ENCODE data around the gene NRF1. TPM values are rescaled to one million over a fixed set of nuclear protein-coding genes. Genes with fewer than 3 reads are reported as not detected.

Gene NRF1
- total RNA-seq, 3 donors from 2014 or later: 13.3 to 21.8 (median 17.4) TPM

- ATAC-seq (no peak), DNase-seq (no peak)
- no peaks in the 10 kb centered on the region for H3K4me1 ChIP-seq (ENCODE audit: low read depth)
- TF ChIP-seq CTCF (IDR thresholded peaks at IDR 0.05): no peak
- intact Hi-C loops (cut with DNase I, micrococcal nuclease): no loop called here
- no peak overlapping the region for H3K4me3 ChIP-seq
- peaks cover 2% of the 10 kb centered on the region for H3K36me3 ChIP-seq (ENCODE audit: low read depth)
- H3K9me3 ChIP-seq: no peaks in the 10 kb centered on the region
These were observed 73.3 kb downstream of the NRF1 start for GRCh38 chr7:129684777-129685176.

DNA sequence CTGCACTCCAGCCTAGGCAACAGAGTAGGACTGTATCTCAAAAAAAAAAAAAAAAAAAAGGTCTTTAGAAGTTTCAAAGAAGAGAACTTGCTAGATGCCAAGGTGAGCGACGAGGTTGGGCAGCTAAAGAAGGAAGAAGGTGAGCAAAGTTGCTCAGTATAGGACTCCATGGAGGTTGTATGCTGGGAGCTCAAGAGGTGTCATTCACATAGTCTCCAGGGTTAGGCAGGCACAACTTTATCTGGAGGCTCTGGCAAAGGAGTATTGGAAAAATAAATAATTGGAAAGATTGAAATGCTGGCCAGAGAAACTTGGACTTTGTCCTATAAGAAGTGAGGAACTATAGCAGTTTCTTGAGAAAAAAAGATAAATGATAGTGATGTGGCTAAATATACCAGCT lies 74.5 kb downstream of the NRF1 start:
- H3K4me1 ChIP-seq (ENCODE audit: low read depth): no peaks in the 10 kb centered on the region
- H3K4me3 ChIP-seq: no peak overlapping the region
- no peak for ATAC-seq
- H3K36me3 ChIP-seq (ENCODE audit: low read depth): peaks cover 2% of the 10 kb centered on the region
- H3K9me3 ChIP-seq: no peaks in the 10 kb centered on the region
- intact Hi-C loops (cut with DNase I, micrococcal nuclease): no loop called here
- no peak for TF ChIP-seq CTCF (IDR thresholded peaks at IDR 0.05)
- no peak for DNase-seq

DNA sequence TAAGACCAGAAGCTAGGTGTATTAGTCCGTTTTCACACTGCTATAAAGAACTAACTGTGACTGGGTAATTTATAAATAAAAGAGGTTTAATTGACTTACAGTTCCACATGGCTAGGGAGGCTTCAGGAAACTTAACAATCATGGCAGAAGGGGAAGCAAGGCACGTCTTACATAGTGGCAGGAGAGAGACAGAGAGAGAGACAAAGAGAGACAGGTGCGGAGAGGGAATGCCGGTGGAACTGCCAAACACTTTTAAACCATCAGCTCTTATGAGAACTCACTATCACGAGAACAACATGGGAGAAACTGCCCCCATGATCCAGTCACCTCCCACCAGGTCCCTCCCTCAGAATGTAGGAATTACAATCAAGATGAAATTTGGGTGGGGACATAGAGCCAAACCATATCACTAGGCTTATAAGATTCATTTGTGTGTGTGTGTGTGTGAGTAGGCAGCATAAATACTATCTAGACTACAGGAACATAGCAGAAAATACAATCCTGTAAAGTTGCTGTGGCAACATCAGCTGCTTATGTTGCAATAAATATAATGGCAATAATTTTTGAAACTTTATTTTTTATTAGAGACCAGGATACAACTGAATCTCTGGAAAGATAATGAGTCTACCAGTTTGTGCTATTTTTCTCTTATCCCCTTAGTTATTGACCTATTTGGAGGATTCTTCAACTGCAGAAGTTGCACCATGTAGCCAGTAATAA lies 77.1 kb downstream of the NRF1 start:
- no peak for ATAC-seq
- intact Hi-C loops (cut with DNase I, micrococcal nuclease): no loop called here
- Histone ChIP-seq H3K4me1 (ENCODE audit: low read depth) (no peaks in the 10 kb centered on the region), H3K36me3 (ENCODE audit: low read depth) (peaks cover 2% of the 10 kb centered on the region), H3K9me3 (no peaks in the 10 kb centered on the region), H3K4me3 (no peak overlapping the region)
- DNase-seq: no peak
- TF ChIP-seq CTCF (IDR thresholded peaks at IDR 0.05): no peak

DNA sequence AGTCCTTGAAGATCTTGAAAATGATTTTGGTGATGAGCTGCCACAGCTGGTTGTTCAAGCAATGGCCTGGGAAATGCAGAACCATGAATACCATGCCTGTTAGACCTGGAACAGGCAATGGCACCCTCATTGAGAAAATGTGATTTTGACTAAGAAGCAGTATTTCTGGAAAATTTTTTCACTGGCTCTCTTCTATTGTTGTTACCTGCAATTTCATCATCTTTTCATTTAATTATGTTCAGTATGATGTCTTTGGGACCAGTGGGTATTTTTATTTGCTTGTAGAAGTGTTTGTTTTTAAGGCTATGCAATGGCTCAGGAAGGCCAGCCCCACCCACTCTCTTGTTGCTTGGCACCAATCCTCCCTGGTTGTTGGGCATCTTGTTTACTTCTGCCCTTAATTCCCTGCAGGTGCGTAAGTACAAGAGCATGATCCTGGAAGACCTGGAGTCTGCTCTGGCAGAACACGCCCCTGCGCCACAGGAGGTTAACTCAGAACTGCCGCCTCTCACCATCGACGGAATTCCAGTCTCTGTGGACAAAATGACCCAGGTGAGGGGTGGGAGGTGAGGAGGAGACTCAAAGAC lies 78.6 kb downstream of the NRF1 start:
- Histone ChIP-seq H3K9me3 (no peaks in the 10 kb centered on the region), H3K36me3 (ENCODE audit: low read depth) (no peaks in the 10 kb centered on the region), H3K4me1 (ENCODE audit: low read depth) (no peaks in the 10 kb centered on the region), H3K4me3 (no peak overlapping the region)
- DNase-seq (no peak), ATAC-seq (no peak)
- intact Hi-C loops (cut with DNase I, micrococcal nuclease): no loop called here
- TF ChIP-seq CTCF (IDR thresholded peaks at IDR 0.05): no peak

DNA sequence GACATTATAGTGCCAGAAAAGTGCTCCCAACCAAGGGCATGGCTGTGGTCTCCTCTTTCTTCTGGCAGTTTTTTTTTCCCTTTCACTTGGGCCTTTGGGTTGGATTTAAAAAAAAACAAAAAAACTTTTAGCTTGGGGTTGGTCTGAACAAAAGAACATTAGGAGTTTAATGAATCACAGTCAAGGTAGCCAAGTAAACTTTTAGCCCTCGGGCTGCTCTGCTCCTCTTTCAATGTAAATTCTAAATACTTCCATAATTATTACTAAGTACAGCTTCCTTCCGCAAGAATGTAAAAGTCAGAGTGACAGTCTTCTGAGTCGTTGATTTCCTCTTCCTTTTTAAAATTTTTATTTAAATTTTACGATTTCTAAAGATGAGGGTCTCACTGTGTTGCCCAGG lies 79.2 kb downstream of the NRF1 start:
- DNase-seq (no peak), ATAC-seq (no peak)
- Histone ChIP-seq H3K4me1 (ENCODE audit: low read depth) (no peaks in the 10 kb centered on the region), H3K36me3 (ENCODE audit: low read depth) (no peaks in the 10 kb centered on the region), H3K4me3 (no peak overlapping the region), H3K9me3 (no peaks in the 10 kb centered on the region)
- no peak for TF ChIP-seq CTCF (IDR thresholded peaks at IDR 0.05)
- intact Hi-C loops (cut with DNase I, micrococcal nuclease): no loop called here

Data from mucosa of descending colon (tissue), 3 donors.